ENCODE measurements around the gene MOSPD3.

Gene MOSPD3

GRCh38 chr7:100575746-100576383, 36.5 kb upstream of the MOSPD3 start:
- no peak for DNase-seq

- no peak for DNase-seq
Measured at GRCh38 chr7:100576384-100576993, 35.9 kb upstream of the MOSPD3 start.

- DNase-seq: no peak
Measured at GRCh38 chr7:100577103-100577502, 35.2 kb upstream of the MOSPD3 start.

DNA sequence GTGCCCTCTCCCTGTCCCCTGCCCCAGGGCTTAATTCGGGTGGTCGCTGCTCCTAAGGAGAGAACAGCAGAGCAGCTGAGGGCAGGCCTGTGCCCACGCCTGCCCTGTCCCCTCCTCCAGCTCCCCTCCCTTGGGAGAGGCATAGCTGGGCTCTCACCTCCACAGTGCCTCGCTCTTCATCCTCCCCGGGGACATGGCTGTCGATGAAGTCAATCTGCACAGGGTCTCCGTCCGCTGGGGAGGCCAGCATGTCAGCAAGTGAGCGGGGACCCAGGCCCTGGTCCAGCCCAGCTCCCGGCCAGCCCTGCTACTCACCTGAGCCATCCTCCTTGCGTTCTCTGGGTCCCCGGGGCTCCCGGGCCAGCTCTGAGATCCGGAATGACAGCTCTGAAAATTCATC, 34.8 kb upstream of the MOSPD3 start:
- no peak for DNase-seq

DNA sequence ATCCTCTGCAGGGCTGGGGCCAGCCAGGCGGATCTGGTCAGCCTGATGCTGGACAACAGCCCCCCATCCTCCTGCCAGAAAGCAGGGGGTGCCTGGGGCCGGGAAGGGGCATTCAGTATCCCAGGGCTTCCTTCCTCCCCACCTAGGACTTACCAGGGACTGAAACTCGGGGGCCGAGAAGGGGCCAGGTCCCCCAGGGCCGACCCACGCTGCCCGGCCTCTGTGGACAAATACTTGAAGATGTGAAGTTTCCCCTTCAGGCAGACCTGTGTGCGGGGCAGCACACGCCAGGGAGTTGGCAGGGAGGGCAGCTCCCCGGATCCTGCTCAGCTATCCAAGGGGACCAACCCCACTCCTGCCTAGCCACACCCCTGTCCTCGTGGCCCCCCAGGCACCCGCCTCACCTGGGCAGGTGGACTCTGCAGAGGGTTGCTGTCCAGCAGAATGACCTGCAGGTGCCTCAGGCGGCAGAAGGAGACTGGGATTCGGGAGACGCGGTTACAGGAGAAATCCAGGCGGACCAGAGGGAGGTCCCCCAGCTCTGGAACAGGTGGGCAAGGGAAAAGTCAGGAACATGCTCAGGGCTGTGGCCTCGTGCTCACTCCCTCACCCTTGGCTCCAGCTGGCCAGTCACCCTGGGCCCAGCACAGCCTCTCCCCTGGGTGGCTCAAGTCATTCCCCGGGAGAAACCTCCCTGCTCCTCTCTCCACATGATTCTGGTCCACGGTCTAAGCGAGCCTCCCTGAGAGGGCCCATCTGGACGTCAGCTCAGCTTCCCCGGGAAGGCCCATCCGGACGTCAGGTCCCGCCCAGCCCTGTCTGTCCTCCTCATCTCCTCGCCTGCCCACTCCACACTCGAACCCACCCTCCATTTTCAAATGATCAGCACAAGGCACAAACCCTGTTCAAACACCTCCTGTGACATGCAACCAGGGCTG, 33.8 kb upstream of the MOSPD3 start:
- no peak for DNase-seq

- DNase-seq: no peak
Measured at GRCh38 chr7:100580466-100581283, 31.7 kb upstream of the MOSPD3 start.

DNA sequence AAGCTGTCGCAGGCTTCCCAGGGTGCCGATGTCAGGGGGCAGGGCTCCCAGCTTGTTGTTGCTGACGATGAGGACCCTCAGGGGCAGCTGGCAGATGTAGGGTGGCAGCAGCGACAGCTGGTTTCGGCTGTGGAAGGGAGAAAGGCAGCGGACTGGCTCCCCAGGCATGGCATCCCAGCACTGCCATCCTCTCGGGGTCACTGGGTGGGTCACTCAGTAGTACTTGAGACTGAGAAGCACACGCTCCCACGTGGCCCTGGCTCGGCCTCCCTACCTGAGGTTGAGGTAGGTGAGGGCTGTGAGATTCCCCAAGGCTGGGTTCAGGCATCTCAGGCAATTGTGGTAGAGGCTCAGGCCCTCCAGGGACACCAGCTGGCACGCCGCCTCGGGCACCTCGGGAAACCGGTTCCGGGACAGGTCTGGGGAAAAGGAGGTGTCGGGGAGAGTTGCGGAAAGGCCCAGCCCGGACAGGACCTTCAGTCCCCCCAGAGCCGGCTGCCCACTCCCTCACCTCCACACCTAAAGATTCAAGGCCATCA, 30.2 kb upstream of the MOSPD3 start:
- DNase-seq: no peak

DNA sequence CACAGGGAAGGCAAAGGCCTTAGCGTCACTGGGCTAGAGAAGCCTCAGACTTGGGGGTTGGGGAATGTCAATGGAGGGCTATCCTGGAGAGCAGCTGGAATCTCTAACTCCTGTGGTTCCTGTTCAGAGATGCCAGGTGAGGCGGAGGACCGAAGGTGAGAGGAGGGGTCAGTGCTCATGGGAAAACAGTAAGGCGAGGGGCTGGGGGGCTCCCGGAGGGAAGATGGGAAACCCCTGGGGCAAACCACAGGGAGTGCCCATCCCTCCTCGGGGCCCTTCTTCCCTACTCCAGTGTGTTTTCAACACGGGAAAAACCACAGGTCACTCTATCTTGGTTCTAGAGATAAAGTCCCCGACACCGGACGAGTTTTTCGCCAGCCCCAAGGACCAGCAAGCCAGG, 29.7 kb upstream of the MOSPD3 start:
- DNase-seq: no peak

DNA sequence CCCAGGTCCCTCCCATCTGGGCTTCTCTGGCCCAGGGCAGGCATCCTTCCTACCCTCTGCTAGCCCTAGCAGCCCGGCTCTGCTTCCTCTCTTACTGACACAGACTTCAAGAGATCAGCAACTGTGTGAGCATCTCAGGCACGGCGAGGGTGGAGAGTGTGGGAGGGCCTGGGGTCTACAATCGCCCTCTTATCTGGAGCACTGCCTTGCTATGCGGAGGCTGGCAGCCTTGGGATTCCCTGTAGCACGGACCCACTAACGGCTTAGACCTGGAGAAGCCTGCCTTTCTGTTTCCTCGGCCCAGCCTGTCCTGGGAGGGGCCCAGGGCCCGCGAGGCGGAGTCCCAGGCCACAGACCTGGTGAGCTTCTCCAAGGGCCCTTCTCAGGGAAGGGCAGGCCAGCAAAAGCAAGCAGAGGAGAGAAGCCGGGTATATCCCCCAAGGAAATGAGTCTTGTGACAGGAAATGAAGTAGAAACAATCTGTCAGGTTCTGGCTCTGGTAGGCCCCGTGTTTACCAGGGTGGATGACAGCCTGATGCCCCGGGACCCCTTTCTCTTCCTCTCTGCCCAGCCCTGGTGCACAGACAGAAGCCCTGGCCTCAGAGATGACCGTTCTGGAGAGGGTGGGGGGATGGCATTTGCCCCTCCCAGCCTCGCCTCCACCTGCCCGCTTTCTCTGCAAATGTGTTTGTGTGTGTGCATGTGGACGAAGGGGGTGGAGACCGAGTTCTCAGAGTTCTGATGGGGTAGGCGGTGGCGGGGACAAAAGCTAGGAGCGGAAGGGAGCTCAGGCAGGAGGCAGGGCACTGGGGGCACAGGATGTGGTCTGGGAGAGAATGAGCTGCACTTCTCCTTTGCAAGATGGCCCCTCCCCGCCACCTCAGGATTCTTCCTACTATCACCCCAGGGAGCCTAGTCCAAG, 28.9 kb upstream of the MOSPD3 start:
- DNase-seq: peak; percentile 43

DNA sequence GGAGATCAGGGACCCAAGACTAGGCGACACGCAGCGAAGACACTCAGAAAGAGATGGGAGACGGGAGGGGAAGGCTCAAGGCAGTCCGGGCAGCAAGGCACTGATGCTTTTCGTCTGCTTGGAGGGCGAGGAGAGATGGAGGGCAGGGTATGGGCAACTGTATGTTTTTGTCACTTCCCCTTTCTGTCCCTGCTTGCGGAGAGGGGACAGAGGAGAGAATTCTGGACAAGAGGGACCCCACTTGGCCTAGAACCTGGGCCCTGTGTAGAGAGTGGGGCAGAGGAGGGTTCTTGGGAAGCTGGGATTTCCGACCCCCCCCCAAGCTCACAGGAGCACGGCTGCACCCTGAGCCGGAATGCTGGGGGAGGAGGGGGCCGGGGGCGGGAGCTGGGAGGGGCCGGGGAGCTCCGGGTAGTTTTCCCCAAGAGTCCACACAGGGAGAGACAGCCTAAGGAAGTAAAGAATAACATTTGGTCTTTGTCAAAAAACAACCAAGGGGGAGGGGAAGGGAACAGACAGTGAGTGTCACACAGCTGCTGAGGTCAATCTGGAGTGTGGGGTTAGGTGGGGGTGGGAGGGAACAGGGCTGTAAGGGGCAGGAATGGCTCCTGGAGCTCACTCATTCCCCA, 28.2 kb upstream of the MOSPD3 start:
- no peak for DNase-seq

DNA sequence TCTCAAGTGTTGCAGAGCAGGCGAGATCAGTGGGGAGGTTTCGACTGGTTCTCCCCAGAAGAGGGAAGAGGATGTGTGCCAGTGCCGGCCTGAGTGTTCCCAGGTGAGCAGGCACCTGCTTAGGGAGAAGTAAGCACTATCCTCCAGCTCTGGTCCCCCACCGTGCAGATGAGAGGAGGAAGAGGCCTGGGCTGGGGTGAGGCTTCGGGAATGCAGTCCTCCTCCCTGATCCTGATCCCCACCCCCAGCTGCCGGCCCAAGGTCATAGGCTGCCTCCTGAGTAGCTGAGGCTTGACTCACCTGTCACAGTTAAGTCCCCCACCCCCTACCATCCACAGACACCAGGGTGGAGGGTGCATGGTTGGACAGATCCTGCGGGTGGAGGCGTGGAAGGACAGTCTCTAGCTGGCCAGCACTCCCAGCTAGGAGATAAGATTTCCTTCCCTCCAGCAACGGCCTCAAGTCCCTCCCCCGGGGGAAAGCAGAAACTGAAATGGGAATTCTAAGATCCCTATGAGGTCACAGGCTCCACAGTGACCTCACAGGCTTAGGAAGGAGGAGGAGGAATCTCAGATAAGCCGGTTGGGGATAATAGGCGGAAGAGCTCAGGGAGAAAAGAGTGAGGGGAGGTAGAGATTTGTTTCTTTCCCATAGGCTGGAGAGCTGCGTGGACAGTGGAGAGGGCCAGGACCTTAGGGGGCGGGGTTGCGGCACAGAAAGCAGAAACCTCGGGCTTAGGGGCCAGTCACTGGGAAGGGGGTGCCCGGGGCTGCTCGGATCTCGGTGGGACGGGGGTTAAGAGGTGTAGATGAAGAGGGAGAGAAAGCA, 27.4 kb upstream of the MOSPD3 start:
- peak; percentile 75 for DNase-seq

DNA sequence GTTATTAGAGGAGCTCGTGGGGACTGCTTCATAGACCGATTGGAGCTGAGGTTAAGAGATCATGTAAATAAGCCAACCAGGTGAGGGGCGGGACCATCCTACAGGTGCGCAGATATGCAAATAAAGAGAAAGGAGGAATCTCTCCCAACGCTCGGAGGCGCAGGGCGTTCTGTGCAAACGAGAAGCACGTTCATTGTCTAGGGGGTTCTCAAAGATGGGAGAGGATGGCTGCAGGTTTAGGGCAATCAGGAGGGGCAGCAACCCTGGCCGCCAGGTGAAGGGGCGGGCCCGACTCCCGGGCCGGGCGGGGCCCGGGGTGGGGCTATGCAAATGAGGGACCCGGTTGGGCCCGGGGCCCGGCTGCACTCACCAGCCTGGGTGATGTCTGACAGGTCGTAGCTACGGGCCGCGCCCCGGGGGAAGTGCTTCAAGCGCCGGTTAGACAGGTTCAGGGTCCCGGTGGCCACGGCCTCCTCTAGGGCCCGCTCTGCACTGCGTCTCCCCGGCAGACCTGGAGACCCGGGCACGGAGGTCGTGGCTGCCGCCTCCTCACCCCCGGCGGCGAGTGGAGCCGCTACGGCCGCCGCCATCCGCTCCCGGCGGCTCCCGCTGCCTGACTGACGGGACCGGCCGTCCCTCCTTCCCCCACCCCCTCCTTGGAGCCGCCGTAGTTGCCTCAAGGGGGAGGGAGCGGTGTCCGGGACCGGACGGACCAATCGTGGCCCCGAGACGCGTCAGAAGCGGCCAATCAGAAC, 26.7 kb upstream of the MOSPD3 start, which contains the start of gene LRCH4:
TSS of gene LRCH4 (minus strand) at position 619 of the 755 bp plus-strand sequence. CDS start at position 590, 29 bp downstream.
- DNase-seq: no peak

- peak; percentile 100 for DNase-seq
Measured at GRCh38 chr7:100586266-100587025, 25.9 kb upstream of the MOSPD3 start, which contains the start of gene FBXO24. FBXO24 (plus strand) TSS chr7:100586328; CDS start chr7:100586626, 298 bp downstream.

- DNase-seq: peak; percentile 37
Measured at GRCh38 chr7:100588438-100588837, 23.9 kb upstream of the MOSPD3 start.

DNA sequence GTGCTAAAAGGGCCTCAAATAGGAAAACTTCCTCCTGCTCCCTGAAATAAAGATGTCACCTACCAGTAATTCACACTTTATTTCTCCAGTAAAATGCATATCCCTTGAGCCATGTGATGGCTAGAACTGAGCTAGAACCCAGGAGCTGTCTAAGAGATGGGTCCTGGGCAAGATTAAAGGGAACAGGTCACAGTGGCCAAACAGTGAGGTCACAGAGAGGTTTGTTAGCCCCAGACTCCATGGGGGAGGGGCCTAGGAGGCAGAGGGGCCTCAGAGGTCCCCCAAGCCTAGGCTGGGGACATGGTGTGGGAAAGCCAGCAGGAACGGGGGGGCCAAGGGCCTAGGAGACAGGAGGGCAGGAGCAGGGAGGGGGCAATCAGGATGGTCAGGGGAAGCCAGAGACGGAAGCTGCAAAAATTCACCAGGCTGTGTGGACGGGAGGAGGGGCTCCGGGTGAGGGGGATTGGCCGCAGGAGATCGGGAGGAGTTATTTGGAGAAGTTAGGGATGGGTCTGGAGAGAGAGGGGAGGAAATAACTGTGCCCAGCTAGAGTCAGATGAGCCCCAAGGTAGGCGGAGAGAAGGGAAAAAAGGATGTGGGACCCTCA, 22.9 kb upstream of the MOSPD3 start:
- no peak for DNase-seq

DNA sequence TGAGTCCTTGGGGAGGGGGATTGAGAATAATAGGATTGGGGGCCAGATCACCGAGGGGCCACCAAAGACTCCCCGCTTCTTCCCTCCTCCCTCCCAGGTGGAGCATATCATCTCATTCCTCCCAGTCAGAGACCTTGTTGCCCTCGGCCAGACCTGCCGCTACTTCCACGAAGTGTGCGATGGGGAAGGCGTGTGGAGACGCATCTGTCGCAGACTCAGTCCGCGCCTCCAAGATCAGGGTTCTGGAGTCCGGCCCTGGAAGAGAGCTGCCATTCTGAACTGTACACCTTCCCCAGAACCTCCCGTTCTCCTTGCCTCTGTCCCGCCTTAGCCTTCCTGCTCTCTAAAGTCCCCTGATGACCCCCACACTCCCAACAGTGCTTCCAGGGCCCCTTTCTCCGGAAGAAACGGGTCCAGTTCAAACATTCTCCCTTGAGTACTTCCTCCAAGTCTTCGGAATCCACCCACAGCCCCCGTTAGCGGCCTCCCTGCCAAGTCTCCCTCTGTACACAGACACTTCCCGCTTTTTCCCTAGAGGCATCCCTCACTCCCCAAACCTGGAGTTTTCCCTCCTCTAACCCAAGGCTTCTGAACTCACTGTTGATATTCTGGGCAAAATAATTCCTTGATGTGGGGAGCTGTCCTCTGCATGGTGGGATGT, 22.1 kb upstream of the MOSPD3 start:
- DNase-seq: no peak

- no peak for DNase-seq
Measured at GRCh38 chr7:100591596-100591995, 20.7 kb upstream of the MOSPD3 start.
